GM19351 (cell line): ENCODE measurements around the gene ACTL9.

Source experiments
- ATAC-seq: cut with Tn5 transposase; IDR thresholded peaks from one replicate; pipeline ENCODE4 v1.9.1; 2021; ENCODE audit warnings: mild to moderate bottlenecking, moderate library complexity; ENCODE audit not compliant: unreplicated experiment

The ACTL9 gene

GRCh38 chr19:8688930-8689329 lies 9.7 kb downstream of the ACTL9 start:
- no peak for ATAC-seq

GRCh38 chr19:8686549-8686948 lies 12.0 kb downstream of the ACTL9 start:
- ATAC-seq: no peak

GRCh38 chr19:8684001-8684902 lies 14.3 kb downstream of the ACTL9 start:
- no peak for ATAC-seq

- ATAC-seq: no peak
These were observed 15.7 kb downstream of the ACTL9 start for GRCh38 chr19:8682931-8683330.

GRCh38 chr19:8682472-8682871 lies 16.1 kb downstream of the ACTL9 start:
- no peak for ATAC-seq

GRCh38 chr19:8681345-8682029 lies 17.1 kb downstream of the ACTL9 start:
- no peak for ATAC-seq

GRCh38 chr19:8680676-8681344 lies 17.8 kb downstream of the ACTL9 start:
- ATAC-seq: no peak

GRCh38 chr19:8678244-8678807 lies 20.3 kb downstream of the ACTL9 start:
- ATAC-seq: no peak

- ATAC-seq: no peak
These were observed 23.5 kb downstream of the ACTL9 start for GRCh38 chr19:8675066-8675465.

- no peak for ATAC-seq
These were observed 25.2 kb downstream of the ACTL9 start for GRCh38 chr19:8673276-8673891.

GRCh38 chr19:8666814-8667405 lies 31.7 kb downstream of the ACTL9 start:
- no peak for ATAC-seq

- ATAC-seq: no peak
These were observed 33.0 kb downstream of the ACTL9 start for GRCh38 chr19:8665468-8666213.

GRCh38 chr19:8664671-8665057 lies 33.9 kb downstream of the ACTL9 start:
- ATAC-seq: no peak

- ATAC-seq: no peak
These were observed 34.5 kb downstream of the ACTL9 start for GRCh38 chr19:8663920-8664670.

- no peak for ATAC-seq
These were observed 36.3 kb downstream of the ACTL9 start for GRCh38 chr19:8662263-8662662.

GRCh38 chr19:8659905-8660304 lies 38.7 kb downstream of the ACTL9 start:
- no peak for ATAC-seq

GRCh38 chr19:8657869-8658268 lies 40.7 kb downstream of the ACTL9 start:
- ATAC-seq: no peak

GRCh38 chr19:8655340-8655709 lies 43.3 kb downstream of the ACTL9 start:
- no peak for ATAC-seq
